Fibroblast of lung (primary cell): ENCODE data around the gene TMA7B. TPM values are rescaled to one million over a fixed set of nuclear protein-coding genes. Genes with fewer than 3 reads are reported as not detected.
"Not testable (repeated sequence)": the region's sequence is repeated elsewhere in the genome, so short reads cannot be mapped to it uniquely, and the experiment has no call there.

Source experiments
- DNase-seq, 2 donors: peaks; one replicate each; pipeline versions ENCODE4 v3.0.0 to v3.0.0-alpha.2; 2010; ENCODE audit warnings: low read depth in 2 of 2
- H2AFZ ChIP-seq: 2 replicates; pipeline ENCODE4 v1.5.1; 2012; ENCODE audit warnings: low read length, control low read depth, inconsistent platforms
- H3K27ac ChIP-seq: 2 replicates; pipeline ENCODE4 v1.5.1; 2011; ENCODE audit warnings: low read length, control low read depth; ENCODE audit not compliant: insufficient read depth
- H3K27me3 ChIP-seq: 2 replicates; pipeline ENCODE4 v1.5.1; 2011; ENCODE audit warnings: mild to moderate bottlenecking, low read length; ENCODE audit not compliant: control insufficient read depth, insufficient read depth
- H3K36me3 ChIP-seq: 2 replicates; pipeline ENCODE4 v1.5.1; 2011; ENCODE audit warnings: low read length; ENCODE audit not compliant: control insufficient read depth, insufficient read depth
- H3K4me1 ChIP-seq: 2 replicates; pipeline ENCODE4 v1.5.1; 2011; ENCODE audit warnings: low read length; ENCODE audit not compliant: control insufficient read depth, insufficient read depth; ENCODE audit errors: extremely low read depth
- H3K4me2 ChIP-seq: 2 replicates; pipeline ENCODE4 v1.5.1; 2011; ENCODE audit warnings: low read length, control low read depth; ENCODE audit not compliant: insufficient read depth; ENCODE audit errors: extremely low read depth
- H3K4me3 ChIP-seq, 4 experiments: fragments of 200-600 bp in 1 of 4; sonication (generic) in 1 of 4; replicated peaks in 1 of 4; 2 replicates each; pipeline ENCODE4 v1.5.1; 2011 to 2016; ENCODE audit warnings: low read length in 4 of 4, low read depth in 3 of 4, mild to moderate bottlenecking in 3 of 4, control low read depth in 2 of 4, inconsistent platforms in 1 of 4, mixed read lengths in 1 of 4; ENCODE audit not compliant: insufficient read depth in 1 of 4; ENCODE audit errors: control extremely low read depth in 1 of 4
- H3K79me2 ChIP-seq: 2 replicates; pipeline ENCODE4 v1.5.1; 2012; ENCODE audit warnings: mild to moderate bottlenecking, low read length, inconsistent platforms; ENCODE audit not compliant: control insufficient read depth, insufficient read depth
- H3K9ac ChIP-seq: 2 replicates; pipeline ENCODE4 v1.5.1; 2011; ENCODE audit warnings: mild to moderate bottlenecking, low read length, control low read depth; ENCODE audit not compliant: insufficient read depth
- H3K9me3 ChIP-seq: 2 replicates; pipeline ENCODE4 v1.5.1; 2012; ENCODE audit warnings: low read depth, low read length; ENCODE audit not compliant: control insufficient read depth, insufficient read depth
- H4K20me1 ChIP-seq: 2 replicates; pipeline ENCODE4 v1.5.1; 2011; ENCODE audit warnings: low read length; ENCODE audit not compliant: control insufficient read depth, insufficient read depth; ENCODE audit errors: extremely low read depth
- CTCF ChIP-seq, 2 donors: IDR thresholded peaks in 1 of 2; conservative IDR thresholded peaks in 1 of 2; 1 replicate in 1 of 2; 2 replicates in 1 of 2; pipeline ENCODE4 v1.5.1; 2011 to 2012; ENCODE audit warnings: low read length in 2 of 2, control low read depth in 1 of 2, inconsistent platforms in 1 of 2, low read depth in 1 of 2, mild to moderate bottlenecking in 1 of 2
- EZH2 ChIP-seq: IDR thresholded peaks from 2 replicates; pipeline ENCODE4 v1.5.1; 2012; ENCODE audit warnings: low read length, control low read depth, mild to moderate bottlenecking; ENCODE audit errors: missing control alignments
- polyA plus RNA-seq, 2 donors: library from polyadenylated mRNA; depleted of rRNA in 1 of 2; stranded (reverse) in 1 of 2; unstranded in 1 of 2; fragments of >200 nt; gene quantifications; 2 replicates each; pipeline ENCODE4 v1.2.1, GENCODE V29; 2011 to 2012; ENCODE audit warnings: missing spikeins in 1 of 2
- total RNA-seq: library from RNA; depleted of rRNA; stranded (reverse); fragments of >200 nt; gene quantifications from 2 replicates; pipeline ENCODE4 v1.2.1, GENCODE V29; 2014

Gene TMA7B
- total and polyA plus RNA-seq, 2 donors (not counting 1 experiment from before 2014, with no cell fraction given) = not detected

DNA sequence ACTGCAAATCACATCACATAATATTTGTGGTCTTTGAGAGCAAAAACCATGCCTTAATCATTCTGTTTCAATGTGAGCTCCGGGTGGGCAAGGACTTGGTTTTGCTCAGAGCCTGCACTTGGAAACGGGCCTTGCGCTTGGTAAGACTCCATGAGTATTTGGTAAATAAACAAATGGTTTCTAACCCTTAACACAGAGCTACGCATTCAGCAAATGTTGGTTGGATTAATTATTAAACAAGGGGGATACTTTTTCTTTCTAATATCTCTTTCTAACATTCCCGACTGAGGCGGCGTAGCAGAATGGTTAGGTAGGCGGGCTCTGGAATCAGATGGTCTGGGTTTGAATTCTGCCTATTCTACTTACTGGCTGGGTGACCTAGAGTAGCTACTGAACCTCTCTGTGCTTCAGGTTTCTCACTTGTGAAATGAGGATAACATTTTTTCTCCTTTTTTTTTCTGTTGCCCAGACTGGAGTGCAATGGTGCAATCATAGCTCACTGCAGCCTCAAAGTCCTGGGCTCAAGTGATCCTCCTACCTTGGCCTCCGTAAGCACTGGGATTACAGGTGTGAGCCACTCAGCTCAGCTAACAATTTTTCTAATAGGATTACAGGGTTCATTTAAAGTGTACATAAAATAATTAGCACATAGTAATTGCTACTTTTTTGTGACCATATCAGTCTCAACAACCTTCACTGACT lies 31.1 kb downstream of the TMA7B start:
- Histone ChIP-seq H2AFZ (no peak overlapping the region), H3K27ac (no peak overlapping the region), H4K20me1 (no peaks in the 10 kb centered on the region), H3K9me3 (no peaks in the 10 kb centered on the region), H3K9ac (no peak overlapping the region), H3K4me1 (no peaks in the 10 kb centered on the region), H3K4me2 (no peak overlapping the region), H3K79me2 (no peaks in the 10 kb centered on the region), H3K36me3 (no peaks in the 10 kb centered on the region), H3K4me3 (no peak overlapping the region), H3K27me3 (peaks cover 8% of the 10 kb centered on the region)
- no peak for TF ChIP-seq EZH2
- no peak for TF ChIP-seq CTCF (conservative IDR thresholded peaks at IDR 0.05 in 1 of 2, IDR thresholded peaks at IDR 0.05 in 1 of 2; ENCODE audit: low read depth in 1 of 2, low read length in 2 of 2)
- DNase-seq = no peak

DNA sequence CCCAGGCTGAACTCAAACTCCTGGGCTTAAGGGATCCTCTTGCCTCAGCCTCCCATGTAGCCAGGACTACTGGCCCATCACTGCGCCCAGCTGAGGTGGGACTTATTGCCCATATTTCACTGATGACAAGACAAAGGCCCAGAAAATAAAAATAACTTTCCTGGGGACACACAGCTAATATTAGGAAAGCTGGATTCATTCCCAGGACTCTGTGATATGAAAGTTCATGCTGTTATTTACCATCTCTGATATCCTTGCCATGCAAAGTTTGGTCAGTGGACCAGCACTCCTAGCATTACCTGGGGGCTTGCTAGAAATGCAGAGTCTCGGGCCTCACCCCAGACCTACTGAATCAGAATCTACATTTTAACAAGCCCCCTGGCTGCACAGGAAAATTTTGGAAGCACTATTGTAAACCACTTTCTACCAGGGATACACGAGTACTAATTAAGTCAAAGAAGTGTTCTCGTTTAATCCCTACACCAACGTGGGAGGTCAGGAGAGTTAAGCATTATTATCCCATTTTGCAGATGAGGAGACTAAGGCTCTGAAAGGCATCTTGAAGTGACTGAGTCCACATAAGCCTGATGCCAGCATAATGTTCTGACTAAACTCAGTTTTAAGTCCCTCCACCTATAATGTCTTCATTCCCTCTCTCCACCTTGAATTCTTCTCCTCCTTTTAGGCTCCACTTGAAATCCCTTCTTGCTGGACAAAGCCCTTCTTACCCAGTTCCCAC lies 32.1 kb downstream of the TMA7B start:
- H4K20me1 ChIP-seq = no peaks in the 10 kb centered on the region
- no peaks in the 10 kb centered on the region for H3K4me1 ChIP-seq
- H3K79me2 ChIP-seq = no peaks in the 10 kb centered on the region
- TF ChIP-seq CTCF (conservative IDR thresholded peaks at IDR 0.05 in 1 of 2, IDR thresholded peaks at IDR 0.05 in 1 of 2; ENCODE audit: low read depth in 1 of 2, low read length in 2 of 2) (no peak), EZH2 (no peak)
- no peak overlapping the region for H3K27ac ChIP-seq
- no peak overlapping the region for H2AFZ ChIP-seq
- no peaks in the 10 kb centered on the region for H3K36me3 ChIP-seq
- no peak overlapping the region for H3K9ac ChIP-seq
- no peak overlapping the region for H3K4me2 ChIP-seq
- H3K27me3 ChIP-seq = peaks cover 6% of the 10 kb centered on the region
- DNase-seq = no peak
- no peak overlapping the region for H3K4me3 ChIP-seq
- no peaks in the 10 kb centered on the region for H3K9me3 ChIP-seq

- H3K27me3 ChIP-seq = not testable (repeated sequence)
Observed at GRCh38 chr22:39992894-39993293, 32.7 kb downstream of the TMA7B start.

More at GRCh38 chr22:39992894-39993293, 32.7 kb downstream of the TMA7B start:
- H2AFZ ChIP-seq, H3K4me3 ChIP-seq, H3K79me2 ChIP-seq, H3K4me1 ChIP-seq, H3K27ac ChIP-seq, H3K9ac ChIP-seq, H3K4me2 ChIP-seq, H4K20me1 ChIP-seq, DNase-seq, H3K36me3 ChIP-seq, H3K9me3 ChIP-seq: not testable (repeated sequence)
